DMS 273 (cell line): ENCODE measurements around the gene OCSTAMP.

Source experiments
- DNase-seq: peaks from one replicate; lab custom pipeline; 2025; ENCODE audit not compliant: unreplicated experiment; lab: John Stamatoyannopoulos, UW

OCSTAMP gene

GRCh38 chr20:46550461-46550860, at the start of gene OCSTAMP:
Gene OCSTAMP (minus strand): TSS chr20:46550654. CDS start chr20:46550560, 94 bp downstream.
- DNase-seq, result peak; percentile 13

DNA sequence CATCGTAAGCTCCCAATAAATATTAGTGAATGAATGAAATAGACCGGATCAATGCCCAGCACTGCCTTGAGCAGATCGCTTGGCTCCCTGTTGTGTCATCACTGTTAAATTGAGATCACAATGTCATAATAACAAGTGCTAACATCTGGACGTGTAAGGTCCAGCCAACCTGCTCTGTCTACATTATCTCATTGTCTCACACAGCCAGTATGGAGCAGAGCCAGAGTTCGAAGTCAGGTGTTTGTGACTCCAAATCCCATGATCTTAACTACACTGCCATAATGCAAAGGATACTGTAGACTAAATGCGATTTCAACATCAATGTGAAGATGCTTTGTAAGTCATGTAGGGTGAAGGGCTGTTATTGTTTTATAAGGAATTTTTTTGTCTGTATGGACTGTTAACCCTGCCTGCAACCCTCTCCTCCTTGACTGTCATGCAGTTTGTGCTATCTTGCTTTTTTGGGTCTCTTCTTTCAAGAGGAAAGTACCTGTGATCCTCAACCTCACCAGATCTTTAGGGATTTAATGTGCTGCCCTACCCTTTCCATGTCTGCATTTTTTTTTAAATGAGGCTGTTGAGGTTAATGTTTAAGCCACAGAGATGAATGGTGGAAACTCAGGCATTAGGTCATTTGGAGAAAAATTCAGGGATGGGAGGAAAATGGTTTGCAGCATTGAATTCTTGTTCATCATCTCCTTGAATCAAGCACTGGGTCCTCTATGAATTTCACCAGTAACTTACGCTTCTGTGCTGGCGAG, 49.0 kb upstream of the OCSTAMP start:
- no peak for DNase-seq

GRCh38 chr20:46595933-46596332, 45.5 kb upstream of the OCSTAMP start:
- no peak for DNase-seq

GRCh38 chr20:46594725-46595124, 44.3 kb upstream of the OCSTAMP start:
- DNase-seq, result no peak

DNA sequence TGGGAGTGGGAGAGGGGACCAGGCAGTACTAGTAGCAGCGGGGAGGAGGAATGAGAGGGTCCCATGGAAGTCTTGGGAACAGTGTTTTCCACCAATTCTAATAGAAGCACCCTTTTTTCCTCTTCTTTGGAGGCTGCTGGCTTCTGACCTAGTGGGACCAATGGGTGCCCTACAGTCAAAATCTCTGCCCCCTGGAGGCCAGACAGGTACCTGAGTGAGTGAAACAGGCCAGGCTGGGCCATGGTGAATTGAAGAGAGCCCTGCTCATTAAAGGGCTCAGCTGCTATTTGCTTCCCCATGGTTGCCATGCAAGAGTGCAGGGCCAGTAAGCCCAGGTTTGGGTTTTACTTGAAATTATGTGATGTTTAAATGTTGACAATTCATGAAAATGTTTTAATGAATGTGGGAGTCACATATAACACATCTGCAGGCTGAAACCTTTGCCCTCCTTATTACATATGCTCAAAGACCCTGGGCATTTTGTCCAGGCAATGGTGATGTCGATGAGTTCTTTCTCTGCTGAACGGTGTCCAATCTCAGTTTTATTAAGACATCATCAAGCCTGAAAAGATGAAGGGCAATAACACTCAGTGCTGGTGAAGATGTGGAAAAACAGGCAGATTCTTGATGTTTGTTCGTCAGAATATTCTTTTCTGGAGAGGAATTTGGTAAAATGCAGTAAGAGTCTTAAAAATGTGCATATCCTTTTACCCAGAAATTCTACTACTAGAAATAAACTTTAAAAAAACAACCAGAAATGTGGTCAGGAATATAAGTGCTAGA, 42.3 kb upstream of the OCSTAMP start:
- peak; percentile 27 for DNase-seq

GRCh38 chr20:46590443-46590842, 40.0 kb upstream of the OCSTAMP start:
- no peak for DNase-seq

DNA sequence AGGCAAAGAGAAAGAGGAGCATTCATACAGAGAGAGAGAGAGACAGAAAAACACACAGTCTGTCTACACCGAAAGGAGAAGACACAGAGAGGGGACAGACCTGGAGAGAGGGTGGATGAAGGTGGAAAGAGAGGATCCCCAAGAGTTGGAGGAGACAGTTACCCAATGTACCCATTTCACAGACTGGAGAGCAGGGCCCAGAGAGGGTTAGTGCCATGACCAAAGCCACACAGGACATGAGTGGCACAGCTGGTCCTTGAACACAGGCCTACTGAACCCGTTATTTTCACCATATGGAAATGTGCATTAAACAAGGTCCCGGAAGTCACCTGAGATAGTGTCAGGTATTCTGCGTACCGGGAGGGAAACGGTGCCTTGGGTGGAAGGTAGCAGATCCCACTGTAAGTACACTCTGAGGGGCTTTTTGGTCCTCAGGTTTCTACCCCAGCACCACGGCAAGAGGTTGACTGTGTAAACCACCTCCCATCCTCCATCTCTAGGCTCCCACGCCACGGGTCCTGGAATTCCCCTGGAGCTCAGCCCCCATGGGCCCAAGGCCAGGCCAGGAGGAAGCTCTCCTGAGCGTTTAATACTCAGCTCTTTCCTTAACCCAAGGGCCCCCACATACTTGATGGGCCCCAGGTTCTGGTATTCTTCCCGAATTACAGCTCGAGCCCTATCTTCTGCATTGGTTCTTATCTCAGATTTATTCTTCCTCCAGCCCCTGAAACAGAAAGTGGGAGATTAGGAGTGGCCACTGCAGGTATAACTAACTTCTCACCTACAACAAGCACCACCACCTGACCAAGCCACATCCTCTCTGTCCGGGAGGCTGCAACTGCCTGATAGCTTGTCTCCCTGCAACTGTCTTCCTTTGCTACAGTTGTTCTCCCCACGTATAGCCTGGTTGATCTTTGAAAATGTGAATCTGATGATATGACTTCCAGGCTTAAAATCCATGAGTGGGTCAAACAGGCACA, 38.4 kb upstream of the OCSTAMP start:
- no peak for DNase-seq

GRCh38 chr20:46587986-46588385, 37.5 kb upstream of the OCSTAMP start:
- no peak for DNase-seq

- no peak for DNase-seq
These were observed 36.3 kb upstream of the OCSTAMP start for GRCh38 chr20:46586724-46587123.

GRCh38 chr20:46584508-46584907, 34.1 kb upstream of the OCSTAMP start:
- DNase-seq, result no peak

DNA sequence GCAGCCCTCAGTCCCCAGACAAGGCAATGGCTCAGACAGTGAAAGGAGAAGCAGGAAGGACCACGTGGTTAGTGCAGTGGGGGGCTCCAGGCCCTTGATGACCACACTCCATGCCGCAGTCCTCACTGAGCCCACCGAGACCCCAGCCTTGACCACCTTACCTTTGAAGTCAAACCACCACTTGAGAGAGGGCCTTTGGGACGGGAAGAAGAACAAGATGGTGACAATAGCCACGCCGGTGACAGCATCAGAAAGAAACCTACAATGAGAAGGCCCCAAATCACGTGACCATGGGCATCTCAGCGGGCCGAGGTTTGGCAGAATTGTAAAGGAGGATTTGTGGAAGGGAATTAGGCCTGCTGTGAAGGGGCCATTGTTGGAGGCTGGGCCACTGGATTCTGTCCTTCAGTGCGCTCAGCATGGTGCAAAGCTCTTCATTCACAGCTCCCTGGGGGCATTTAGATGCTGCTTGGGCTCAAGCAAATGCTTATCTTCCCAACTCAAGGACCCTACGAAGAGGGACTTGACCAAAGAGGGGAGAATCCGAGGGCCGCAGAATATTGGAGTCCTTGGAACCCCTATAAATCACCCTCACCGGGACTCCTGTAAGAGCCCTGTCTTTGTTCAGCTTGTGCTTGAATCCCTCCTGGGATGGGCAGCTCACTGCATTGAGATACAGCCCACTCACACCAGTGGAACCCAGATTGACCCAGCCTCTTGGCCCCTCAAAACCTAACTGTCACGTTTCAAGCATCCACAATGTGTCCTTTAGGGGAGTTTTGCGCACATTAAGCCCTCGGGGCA, 33.2 kb upstream of the OCSTAMP start:
- DNase-seq, result no peak

DNA sequence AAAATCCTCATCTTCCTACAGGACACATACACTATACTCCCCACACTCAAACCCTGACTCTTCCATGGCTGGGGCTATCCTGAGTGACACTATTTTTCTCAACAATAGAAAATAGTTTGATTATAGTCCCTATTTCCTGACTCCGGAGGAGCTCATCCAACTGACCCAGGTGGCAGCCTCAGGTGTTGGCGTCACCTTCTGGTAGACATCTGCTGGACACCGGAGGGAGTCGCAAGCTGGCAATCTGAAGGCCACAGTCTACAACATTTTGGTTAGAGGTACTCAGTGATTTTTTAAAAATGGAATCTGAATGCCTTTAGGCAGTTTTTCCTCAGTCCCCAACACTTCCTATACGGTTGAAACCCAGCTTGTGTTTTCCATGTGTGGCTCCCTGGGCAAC, 32.2 kb upstream of the OCSTAMP start:
- DNase-seq, result no peak

GRCh38 chr20:46581391-46581790, 30.9 kb upstream of the OCSTAMP start:
- no peak for DNase-seq

DNA sequence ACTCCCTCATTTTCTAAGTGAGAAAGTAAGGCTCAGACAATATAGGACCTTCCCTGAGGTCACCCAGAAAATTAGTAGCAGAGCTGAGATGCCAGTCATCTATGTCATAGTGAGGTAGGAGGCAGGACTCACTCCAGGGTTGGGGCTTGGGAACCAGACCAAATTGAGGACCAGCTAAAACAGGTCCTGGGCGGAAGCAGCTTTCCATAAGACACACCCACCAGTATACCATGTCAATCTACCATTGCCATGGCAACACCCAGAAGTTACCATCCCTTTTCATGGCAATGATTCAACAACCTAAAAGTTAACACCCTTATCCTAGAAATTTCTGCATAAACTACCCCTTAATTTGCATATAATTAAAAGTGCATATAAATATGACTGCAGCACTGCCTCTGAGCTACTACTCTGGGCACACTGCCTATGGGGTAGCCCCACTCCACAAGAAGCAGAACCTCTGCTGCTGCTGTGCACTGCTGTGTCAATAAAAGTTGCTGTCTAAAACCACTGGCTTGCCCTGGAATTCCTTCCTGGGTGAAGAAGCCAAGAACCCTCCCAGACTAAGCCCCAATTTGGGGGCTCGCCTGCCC, 30.3 kb upstream of the OCSTAMP start:
- DNase-seq, result no peak

DNA sequence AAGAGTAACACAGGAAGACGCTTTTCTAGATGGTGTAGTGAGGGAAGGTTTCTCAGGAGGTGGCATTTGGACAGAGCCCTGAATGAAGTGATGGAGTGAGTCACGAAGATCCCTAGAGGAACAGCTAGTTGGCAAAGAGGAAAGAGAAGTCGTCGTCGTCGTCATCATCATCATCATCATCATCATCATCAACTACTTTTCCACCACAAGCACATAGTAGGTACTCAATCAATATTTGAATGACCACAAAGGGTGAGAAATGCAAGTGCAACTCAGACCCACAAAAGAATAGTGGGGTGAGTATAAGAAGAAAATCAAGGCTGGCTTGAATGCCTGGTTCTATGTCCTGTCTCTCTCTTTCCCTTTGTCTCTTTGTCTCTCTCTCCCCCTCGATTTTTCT, 28.3 kb upstream of the OCSTAMP start:
- no peak for DNase-seq

DNA sequence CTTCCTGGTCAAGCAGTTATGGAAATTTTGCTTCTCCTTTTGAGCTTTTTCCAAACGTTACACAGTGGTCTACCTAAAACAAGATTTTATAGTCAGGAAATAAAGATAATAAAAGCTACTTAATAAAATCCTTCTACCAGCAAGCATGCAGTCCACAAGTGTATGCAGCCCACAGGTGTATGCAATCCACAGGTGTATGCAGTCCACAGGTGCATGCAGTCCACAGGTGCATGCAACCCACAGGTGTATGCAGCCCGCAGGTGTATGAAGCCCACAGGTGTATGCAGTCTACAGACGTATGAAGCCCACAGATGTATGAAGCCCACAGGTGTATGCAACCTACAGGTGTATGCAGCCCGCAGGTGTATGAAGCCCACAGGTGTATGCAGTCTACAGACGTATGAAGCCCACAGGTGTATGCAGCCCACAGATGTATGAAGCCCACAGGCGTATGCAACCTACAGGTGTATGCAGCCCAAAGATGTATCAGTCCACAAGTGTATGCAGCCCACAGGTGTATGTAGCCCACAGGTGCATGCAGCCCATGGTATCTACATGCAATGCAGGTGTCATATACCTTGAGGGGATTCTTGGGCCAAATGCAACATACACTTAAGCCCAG, 26.4 kb upstream of the OCSTAMP start:
- DNase-seq, result no peak

DNA sequence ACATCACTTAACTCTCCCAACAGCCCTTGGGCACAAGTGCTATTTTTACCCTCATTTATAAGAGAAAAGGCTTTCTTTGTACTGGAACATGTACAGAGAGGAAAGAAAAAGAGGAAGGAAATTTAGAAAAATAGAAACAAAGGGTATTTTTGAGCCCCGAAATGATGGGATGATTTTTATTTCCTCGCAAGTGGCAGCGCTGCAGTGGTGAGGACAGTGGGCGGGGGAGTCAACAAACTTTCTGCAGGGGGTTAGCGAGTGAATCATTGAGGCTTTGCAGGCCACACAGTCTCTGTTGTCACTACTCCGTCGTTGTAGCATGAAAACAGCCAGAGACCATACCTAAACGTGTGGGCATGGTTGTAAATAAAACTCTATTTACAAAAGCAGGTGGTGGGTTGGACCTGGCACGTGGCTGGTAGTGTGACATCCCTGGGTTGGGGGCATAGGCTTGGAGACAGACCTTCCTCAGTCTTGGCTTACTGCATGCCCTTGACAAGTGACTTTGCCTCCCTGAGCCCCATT, 25.5 kb upstream of the OCSTAMP start:
- DNase-seq, result no peak

- no peak for DNase-seq
These were observed 24.9 kb upstream of the OCSTAMP start for GRCh38 chr20:46575394-46575793.
